ENCODE data around the gene NSUN2.

DNA sequence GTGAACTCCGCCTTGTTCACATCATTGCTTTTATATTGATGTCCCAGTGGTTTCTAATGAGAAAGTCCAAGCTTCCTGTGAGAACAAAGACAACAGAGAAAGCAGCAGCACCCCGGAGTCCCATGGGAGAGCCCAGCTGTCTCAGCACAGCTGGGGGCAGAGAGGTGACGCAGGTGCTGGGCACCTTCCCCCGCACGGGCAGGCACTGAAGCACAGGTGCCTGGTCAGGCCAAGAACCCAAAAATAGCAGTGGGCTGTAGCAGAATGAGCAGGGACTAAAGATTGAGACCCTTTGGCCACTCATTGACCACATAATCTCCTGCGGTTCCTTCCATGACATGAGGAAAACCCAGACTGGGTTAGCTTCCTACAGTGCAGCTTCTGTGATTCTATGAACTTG is 19.2 kb upstream of the NSUN2 start:
- TF ChIP-seq CTCF (IDR thresholded peaks at IDR 0.05; ENCODE audit: insufficient read depth, low read depth, low read length), result no peak
- TF ChIP-seq EZH2 (IDR thresholded peaks at IDR 0.05; ENCODE audit: insufficient read depth, low read length), result no peak
